ENCODE data around the gene MPHOSPH9.

MPHOSPH9 gene

DNA sequence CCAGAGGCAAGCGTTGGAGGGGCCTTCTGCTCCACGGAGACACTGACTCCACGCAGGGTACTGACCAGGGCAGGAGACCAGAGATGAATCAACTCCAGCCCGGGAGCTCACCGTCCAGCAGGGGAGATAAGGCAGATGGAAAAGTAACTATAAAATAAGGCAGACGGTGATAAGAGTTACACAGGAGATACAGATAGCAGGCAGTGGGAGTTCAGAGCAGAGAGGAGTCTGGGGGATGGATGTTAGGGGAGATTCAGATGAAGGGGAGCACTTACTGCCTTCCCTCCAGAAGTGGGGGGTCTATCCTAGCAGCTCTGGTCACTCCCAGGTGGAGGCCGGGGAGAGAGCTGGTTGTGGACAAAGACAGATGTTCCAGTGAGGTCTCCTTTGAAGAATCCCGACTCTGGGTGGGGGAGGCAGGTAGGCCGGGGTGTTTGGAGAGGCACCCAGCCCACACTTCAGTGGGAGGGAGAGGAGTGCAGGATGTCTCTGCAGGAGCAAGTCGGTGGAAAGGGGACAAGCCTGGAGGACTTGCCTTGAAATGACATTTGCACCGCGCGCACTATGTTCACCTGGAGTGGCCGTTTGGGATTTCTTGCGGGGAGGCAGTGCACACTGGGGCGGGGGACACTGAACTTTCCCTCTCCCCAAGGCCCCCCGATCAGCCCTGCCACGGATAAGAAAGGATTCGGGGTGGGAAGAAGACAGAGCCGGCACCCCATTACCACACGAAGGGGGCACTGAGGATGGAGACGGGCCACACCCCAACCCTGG lies 83.3 kb downstream of the MPHOSPH9 start:
- no peak for DNase-seq

DNA sequence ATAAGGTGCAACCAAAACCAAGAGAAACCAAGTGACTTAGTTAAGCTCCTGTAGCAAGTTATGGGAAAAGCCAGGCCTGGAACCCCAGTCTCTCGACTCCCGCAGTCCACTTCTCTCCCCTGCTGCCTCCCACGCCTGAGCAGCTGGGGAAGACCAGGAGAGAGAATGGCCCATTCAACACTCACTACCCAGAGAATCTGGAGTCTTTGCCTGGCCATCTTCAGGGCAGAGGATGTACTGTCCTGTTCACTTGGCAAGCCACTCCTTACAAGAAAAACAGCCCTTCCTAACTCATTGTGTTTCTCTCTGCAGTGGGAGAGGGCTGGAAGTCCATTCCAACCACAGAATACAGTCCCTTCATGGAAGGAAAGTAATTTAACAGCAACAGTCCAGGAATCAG lies 83.9 kb downstream of the MPHOSPH9 start:
- no peak for DNase-seq

- no peak for DNase-seq
These were observed 84.3 kb downstream of the MPHOSPH9 start for GRCh38 chr12:123148655-123149054.

DNA sequence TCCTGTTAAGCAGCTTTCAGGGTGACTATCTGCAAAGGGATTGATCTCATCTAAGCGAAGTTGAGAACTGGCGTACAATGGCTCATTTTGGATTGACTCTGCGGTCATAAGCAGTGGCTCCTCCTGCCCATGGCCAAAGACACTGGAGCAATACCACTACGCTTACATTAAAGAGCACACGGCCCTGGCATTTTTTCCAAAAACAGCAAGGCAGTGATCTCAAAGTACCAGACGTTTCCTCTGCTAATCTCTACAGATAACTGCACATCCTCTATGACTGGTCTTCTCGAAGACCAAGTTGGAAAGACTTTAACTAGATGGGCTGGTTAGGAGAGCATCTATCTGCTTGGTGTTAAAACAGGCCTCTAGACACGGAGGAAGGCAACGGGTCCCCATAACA lies 84.7 kb downstream of the MPHOSPH9 start:
- DNase-seq, result no peak

- no peak for DNase-seq
These were observed 87.7 kb downstream of the MPHOSPH9 start for GRCh38 chr12:123145211-123145610.

GRCh38 chr12:123143736-123144461 lies 89.0 kb downstream of the MPHOSPH9 start:
- DNase-seq, result no peak

DNA sequence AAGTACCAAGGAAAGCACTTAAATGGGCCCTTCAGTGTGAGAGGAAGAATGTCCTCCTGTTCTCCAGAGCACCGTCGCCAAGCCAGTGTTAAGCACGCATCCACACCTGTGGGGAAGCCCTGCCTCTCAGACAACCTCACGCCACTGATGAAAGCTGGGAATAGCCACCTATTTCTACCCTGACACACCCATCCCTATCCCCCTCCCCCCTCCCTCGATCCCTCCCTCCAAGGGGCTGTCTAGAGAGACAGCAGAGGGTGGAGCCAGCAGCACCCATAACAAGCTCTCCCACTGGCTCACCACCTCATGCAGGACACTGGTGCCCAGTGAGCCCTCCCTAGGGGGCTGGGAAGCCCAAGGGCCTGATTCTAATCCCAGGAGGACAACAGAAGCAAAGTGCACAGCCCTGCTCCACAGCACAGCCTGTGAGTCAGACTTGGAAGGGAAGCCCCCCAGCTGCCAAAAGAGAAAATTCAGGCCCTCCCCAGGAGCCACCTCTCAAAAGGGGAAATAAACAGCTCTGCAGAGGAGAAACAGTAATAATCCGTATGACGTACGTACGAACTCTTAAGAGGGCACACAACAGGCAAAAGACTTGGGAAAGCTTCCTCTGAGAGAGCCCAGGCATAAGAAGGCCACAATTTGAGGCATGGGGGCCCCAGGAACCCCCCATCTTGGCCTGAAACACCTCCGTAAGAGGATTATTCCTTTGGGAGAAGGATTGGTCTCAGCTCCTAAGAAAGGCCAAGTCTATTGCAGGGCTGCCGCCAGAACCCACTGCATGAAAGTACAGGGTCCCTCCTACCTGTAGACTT lies 89.8 kb downstream of the MPHOSPH9 start:
- peak; percentile 89 for DNase-seq

GRCh38 chr12:123142518-123142840 lies 90.5 kb downstream of the MPHOSPH9 start:
- no peak for DNase-seq

DNA sequence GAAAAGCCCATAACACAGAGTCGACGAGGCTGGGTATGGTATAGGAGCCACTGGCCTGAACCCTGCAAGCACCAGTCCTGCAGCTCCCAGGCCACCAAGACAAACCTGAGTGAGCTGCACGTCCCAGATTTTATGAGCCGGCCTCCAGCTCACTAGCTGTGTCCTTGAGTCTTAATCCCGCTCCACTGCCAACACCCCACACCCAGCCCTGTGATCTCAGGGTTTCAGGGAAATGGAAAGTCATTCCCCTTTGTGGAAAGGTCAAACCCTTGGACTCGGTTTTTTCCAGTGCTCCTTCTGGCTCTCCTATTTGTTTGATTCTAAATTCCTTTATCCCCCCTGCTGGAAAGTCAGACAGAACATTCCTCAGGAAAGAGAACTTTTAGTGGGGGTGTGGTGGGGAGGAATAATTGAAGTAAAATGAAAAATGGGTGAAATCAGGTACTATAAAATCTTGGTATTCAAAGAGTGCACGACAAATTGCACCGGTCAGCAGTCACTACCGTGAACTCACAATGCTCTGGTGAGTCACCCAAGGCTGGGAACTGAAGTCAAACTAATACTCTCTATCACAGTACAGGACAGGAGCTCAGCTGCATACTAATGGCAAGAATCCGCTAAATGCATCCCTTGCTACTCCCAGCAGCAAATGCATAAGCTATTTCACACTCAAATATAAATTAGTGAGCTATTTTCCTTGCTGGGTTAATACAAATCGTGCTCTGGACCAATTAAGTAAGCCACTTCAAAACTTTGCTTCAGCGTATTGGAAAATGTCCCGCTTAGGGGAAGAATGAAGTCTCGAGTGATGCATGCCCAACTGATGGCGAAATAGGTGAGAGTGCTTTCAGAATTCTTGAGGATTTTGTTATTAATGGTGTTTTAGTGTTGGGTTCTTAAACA lies 91.1 kb downstream of the MPHOSPH9 start:
- DNase-seq, result peak; percentile 79

- DNase-seq, result no peak
These were observed 92.0 kb downstream of the MPHOSPH9 start for GRCh38 chr12:123140676-123141614.

DNA sequence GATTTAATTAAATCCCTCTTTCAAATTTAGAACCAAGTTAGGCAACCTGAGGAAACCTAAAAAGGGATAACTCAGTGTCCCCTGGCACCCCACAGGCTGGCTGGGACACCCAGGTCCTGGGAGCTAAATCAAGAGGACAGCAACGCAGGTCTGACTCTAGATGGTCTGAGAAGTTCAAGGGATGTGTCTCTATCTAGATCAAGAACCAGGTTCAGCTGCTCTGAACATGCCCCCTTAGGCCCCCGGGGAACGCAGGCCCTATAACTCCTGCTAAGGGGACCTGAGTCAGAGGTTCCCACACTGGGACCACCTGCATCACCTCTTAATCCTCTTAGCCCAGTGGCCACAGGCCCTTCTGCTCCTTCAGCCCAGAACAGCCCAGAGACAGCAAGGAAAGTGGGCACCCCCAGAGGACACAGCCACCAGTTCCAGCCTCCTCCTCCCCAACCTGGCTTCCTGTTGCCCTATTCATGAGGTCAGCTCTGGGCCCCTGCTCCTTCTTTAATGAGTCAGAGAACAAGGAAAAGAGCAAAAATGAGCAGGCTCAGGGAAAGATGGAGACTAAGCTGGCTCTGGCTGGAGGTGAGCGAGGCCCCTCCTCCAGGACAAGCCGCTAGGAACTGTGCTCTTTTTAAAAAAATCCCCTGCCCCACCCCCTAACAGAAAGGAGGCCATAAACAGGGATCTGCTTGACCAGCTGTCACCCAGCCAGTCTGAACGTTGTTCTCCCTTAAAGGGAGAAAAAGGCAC lies 92.8 kb downstream of the MPHOSPH9 start:
- no peak for DNase-seq

GRCh38 chr12:123135688-123136087 lies 97.3 kb downstream of the MPHOSPH9 start:
- no peak for DNase-seq

- no peak for DNase-seq
These were observed 98.1 kb downstream of the MPHOSPH9 start for GRCh38 chr12:123134826-123135225.

GRCh38 chr12:123134271-123134671 lies 98.7 kb downstream of the MPHOSPH9 start:
- DNase-seq, result peak; percentile 89

DNA sequence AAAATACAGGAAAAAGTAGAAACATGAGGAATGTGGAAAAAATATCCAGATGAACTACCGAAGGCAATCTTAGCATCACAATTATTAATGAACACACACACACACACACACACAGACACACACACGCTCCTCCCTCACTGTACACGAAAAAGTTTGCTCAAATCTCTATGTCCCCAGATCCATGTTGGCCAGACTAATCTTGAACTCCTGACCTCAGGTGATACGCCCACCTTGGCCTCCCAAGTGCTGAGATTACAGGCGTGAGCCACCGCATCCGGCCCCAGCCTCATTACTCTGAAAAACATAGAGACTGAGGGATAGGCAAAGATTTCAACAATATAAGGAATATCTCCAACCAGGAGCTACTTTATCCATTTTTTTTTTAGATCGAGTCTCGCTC lies 99.2 kb downstream of the MPHOSPH9 start:
- DNase-seq, result no peak

DNA sequence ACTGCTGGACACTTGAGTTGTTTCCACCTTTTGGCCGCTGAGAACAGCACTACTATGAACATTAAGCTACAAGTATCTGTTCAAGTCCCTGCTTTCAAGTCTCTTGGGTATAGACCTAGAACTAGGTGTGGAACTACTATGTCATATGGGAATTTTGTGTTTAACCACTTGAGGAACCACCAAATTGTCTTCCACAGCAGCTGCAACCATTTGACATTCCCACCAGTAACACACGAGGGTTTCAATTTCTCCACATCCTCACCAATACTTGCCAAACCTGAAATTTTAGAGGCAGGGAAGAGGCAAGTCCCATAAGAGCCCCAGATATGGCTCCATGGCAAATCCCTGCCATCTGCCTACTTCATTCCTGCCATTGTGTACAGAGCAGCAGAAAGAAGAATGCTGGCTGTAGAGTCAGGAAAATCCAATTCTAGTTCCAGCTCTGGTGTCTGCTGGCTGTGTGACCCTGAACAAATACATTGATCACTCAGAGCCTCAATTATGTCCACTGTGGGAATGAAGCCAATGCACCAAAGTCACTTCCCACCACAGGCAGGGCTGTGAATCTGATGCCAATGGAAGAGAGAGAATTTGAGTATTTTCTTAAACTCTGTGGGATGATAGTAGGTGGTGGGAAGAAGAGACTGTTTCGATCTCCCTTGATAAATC lies 99.9 kb downstream of the MPHOSPH9 start:
- DNase-seq, result peak; percentile 83

- DNase-seq, result peak; percentile 99
These were observed 101.0 kb downstream of the MPHOSPH9 start for GRCh38 chr12:123131879-123132402.

- no peak for DNase-seq
These were observed 101.6 kb downstream of the MPHOSPH9 start for GRCh38 chr12:123131291-123131832.

DNA sequence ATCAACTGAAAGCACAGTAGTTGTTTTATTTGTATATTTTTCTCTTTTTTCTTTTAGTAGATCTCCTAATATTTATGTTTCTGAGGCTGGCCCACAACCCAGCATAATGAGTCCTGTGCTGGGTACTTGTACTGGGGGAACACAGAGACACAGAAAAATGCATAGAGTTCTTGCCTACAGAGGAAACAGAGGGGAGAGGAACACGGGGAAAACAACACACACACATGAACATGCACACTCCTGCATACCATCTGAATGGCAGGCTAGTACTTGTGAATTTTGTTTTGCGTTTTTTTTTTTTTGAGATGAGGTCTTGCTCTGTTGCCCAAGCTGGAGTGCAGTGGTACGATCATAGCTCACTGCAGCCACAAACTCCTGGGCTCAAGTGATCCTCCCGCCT lies 103.3 kb downstream of the MPHOSPH9 start:
- DNase-seq, result no peak

DNA sequence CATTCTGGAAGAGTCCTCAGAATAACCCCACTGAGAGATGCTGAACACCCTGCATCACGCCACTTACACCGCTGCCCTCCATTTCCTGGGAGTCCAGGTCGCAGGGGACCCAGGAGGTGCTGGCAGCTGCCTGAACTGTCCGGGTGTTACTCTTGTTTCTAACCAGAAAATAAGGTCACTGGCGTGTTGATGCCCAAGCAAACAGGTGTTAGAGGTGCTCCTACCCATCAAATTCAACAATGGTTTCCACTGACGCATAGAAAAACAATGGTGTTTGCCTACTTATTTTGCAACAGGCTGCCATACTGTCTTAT lies 105.8 kb downstream of the MPHOSPH9 start:
- no peak for DNase-seq
